Stimulated activated CD4-positive, alpha-beta T cell treated with anti-CD3 and anti-CD28 coated beads, Interleukin-1b, Interleukin-23, amount 100 ng/mL, for 4 hours (primary cell): Measurements from ENCODE around the gene ZNF222.
A peak's percentile ranks its signal among the peaks of the same experiment; 100 is the strongest.

Experiments
- DNase-seq, 2 donors: peaks; one replicate each; pipeline ENCODE4 v3.0.0-alpha.2; 2020; ENCODE audit warnings: low read depth in 2 of 2

The ZNF222 gene

GRCh38 chr19:44025217-44025936 lies at the start of gene ZNF222:
ZNF222 (plus strand) TSS chr19:44025379; CDS start chr19:44025437, 58 bp downstream.
- peak; percentile 52 to 66 for DNase-seq

GRCh38 chr19:43976732-43977131 lies 48.4 kb upstream of the ZNF222 start:
- no peak for DNase-seq

- DNase-seq = no peak
Observed at GRCh38 chr19:43983544-43983911, 41.7 kb upstream of the ZNF222 start.

- DNase-seq = peak; percentile 47 to 48
Observed at GRCh38 chr19:43983912-43984686, 41.1 kb upstream of the ZNF222 start, which contains the start of gene ZNF155. ZNF155 (plus strand) TSS chr19:43984188; CDS start chr19:43988544, 4,356 bp downstream.

GRCh38 chr19:43984687-43985000 lies 40.5 kb upstream of the ZNF222 start:
- DNase-seq = no peak

GRCh38 chr19:43997631-43998290 lies 27.4 kb upstream of the ZNF222 start:
- no peak for DNase-seq

GRCh38 chr19:44002212-44002565 lies 23.0 kb upstream of the ZNF222 start:
- no peak for DNase-seq

GRCh38 chr19:44002566-44003460 lies 22.4 kb upstream of the ZNF222 start, which contains the start of gene ZNF230:
ZNF230 (plus strand) TSS chr19:44002957; CDS start chr19:44007079, 4,122 bp downstream.
- peak; percentile 56 to 71 for DNase-seq

- DNase-seq = no peak
Observed at GRCh38 chr19:44003461-44004009, 21.6 kb upstream of the ZNF222 start.

- no peak for DNase-seq
Observed at GRCh38 chr19:44005973-44006372, 19.2 kb upstream of the ZNF222 start.

- no peak for DNase-seq
Observed at GRCh38 chr19:44007473-44007872, 17.7 kb upstream of the ZNF222 start.

- no peak for DNase-seq
Observed at GRCh38 chr19:44010468-44010867, 14.7 kb upstream of the ZNF222 start.

- no peak for DNase-seq
Observed at GRCh38 chr19:44019498-44019897, 5.7 kb upstream of the ZNF222 start.

- no peak for DNase-seq
Observed at GRCh38 chr19:44021221-44021620, 4.0 kb upstream of the ZNF222 start.

- no peak for DNase-seq
Observed at GRCh38 chr19:44024900-44025216, 321 bp upstream of the ZNF222 start.

- no peak for DNase-seq
Observed at GRCh38 chr19:44026622-44027021, 1.4 kb downstream of the ZNF222 start.

- no peak for DNase-seq
Observed at GRCh38 chr19:44032001-44032610, 6.9 kb downstream of the ZNF222 start.

- no peak for DNase-seq
Observed at GRCh38 chr19:44042147-44042546, 17.0 kb downstream of the ZNF222 start.

GRCh38 chr19:44050740-44051649 lies 25.8 kb downstream of the ZNF222 start:
- DNase-seq = peak in 1 of 2 donors; percentile 11
